ENCODE results near the gene C2orf76.

The C2orf76 gene

DNA sequence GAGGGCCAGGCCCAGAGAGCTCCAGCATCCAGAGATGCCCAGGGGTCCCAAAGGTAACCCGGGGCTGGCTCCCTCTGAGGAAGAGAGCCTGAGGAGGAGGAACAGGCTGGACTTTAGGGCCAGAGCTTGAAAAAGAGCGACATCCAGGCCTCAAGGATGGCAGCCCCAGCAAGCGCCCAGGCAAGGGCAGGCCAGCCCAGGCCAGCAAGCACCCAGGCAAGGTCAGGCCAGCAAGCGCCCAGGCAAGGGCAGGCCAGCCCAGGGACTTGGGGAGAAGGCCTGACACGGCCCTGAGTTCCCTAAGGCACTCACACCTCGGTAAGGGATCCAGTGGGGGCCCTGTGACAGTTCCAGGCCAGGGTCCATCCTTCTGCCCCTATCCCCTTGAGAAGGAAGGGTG lies 30.6 kb upstream of the C2orf76 start:
- H3F3A ChIP-seq (ENCODE audit: insufficient read depth): no peaks in the 10 kb centered on the region
- no peak overlapping the region for H3K9ac ChIP-seq (ENCODE audit: low read length)
- no peak overlapping the region for H3K4me2 ChIP-seq (ENCODE audit: low read depth, low read length, poor library complexity, severe bottlenecking)
- H3K9me2 ChIP-seq (replicated peaks; ENCODE audit: insufficient read depth, low read length): no peaks in the 10 kb centered on the region
- no peaks in the 10 kb centered on the region for H3K36me3 ChIP-seq (ENCODE audit: low read length)
- H3K27me3 ChIP-seq (ENCODE audit: low read length): no peaks in the 10 kb centered on the region
- no peaks in the 10 kb centered on the region for H4K20me1 ChIP-seq (ENCODE audit: low read depth, low read length)
- H3K79me2 ChIP-seq (ENCODE audit: insufficient read depth, low read length): no peaks in the 10 kb centered on the region
- H3K4me3 ChIP-seq (ENCODE audit: insufficient read depth, low read length, poor library complexity, severe bottlenecking): no peak overlapping the region
- H3K27ac ChIP-seq (ENCODE audit: low read depth, low read length): no peak overlapping the region
- H3K9me3 ChIP-seq (ENCODE audit: insufficient read depth, low read length): no peaks in the 10 kb centered on the region
- H2AFZ ChIP-seq (ENCODE audit: low read depth, low read length, severe bottlenecking): no peak overlapping the region
- TF ChIP-seq EZH2phosphoT487 (conservative IDR thresholded peaks at IDR 0.05; ENCODE audit: low read length): no peak
- TF ChIP-seq, protein P1, sequence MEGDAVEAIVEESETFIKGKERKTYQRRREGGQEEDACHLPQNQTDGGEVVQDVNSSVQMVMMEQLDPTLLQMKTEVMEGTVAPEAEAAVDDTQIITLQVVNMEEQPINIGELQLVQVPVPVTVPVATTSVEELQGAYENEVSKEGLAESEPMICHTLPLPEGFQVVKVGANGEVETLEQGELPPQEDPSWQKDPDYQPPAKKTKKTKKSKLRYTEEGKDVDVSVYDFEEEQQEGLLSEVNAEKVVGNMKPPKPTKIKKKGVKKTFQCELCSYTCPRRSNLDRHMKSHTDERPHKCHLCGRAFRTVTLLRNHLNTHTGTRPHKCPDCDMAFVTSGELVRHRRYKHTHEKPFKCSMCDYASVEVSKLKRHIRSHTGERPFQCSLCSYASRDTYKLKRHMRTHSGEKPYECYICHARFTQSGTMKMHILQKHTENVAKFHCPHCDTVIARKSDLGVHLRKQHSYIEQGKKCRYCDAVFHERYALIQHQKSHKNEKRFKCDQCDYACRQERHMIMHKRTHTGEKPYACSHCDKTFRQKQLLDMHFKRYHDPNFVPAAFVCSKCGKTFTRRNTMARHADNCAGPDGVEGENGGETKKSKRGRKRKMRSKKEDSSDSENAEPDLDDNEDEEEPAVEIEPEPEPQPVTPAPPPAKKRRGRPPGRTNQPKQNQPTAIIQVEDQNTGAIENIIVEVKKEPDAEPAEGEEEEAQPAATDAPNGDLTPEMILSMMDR (IDR thresholded peaks at IDR 0.05; ENCODE audit: insufficient read depth, low read length, poor library complexity, severe bottlenecking): no peak

DNA sequence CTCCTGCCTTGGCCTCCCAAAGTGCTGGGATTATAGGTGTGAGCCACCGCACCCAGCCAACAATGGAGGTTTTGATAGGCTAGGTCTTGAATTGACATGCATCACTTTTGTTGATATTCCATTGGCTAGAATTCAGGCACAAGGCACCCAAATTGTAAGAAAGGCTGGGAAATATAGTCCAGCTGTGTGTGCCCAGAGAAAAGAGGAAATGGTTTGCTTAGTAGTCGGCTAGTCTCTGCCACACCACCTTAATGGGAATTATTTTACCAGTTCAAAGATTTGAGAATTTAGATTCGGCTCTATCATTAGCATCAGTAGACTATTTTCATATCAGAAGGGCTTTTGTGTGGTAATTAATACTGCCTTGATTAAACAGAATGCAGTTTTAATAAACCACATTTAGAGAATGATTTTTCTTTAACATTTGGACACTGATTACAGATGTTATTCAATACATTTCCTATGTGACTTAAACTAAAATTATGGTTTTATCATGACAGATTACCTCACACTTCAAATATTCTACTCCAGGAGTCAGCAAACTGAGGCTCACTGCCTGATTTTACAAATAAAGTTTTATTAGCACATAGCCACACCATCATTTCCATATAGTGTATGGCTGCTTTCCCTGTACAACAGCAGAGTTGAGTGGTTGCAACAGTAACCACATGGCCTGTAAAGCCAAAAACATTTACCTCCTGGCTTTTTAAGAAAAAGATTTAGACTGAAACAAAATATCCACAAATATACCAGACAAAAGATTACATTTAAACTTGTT lies 27.5 kb upstream of the C2orf76 start:
- Histone ChIP-seq H3K27me3 (ENCODE audit: low read length) (no peaks in the 10 kb centered on the region), H2AFZ (ENCODE audit: low read depth, low read length, severe bottlenecking) (no peak overlapping the region), H3K27ac (ENCODE audit: low read depth, low read length) (no peak overlapping the region), H3K4me2 (ENCODE audit: low read depth, low read length, poor library complexity, severe bottlenecking) (no peak overlapping the region), H3F3A (ENCODE audit: insufficient read depth) (no peaks in the 10 kb centered on the region), H3K9me3 (ENCODE audit: insufficient read depth, low read length) (no peaks in the 10 kb centered on the region), H3K36me3 (ENCODE audit: low read length) (no peaks in the 10 kb centered on the region), H3K79me2 (ENCODE audit: insufficient read depth, low read length) (no peaks in the 10 kb centered on the region), H3K9me2 (replicated peaks; ENCODE audit: insufficient read depth, low read length) (no peaks in the 10 kb centered on the region), H3K4me3 (ENCODE audit: insufficient read depth, low read length, poor library complexity, severe bottlenecking) (no peak overlapping the region), H3K9ac (ENCODE audit: low read length) (no peak overlapping the region), H4K20me1 (ENCODE audit: low read depth, low read length) (no peaks in the 10 kb centered on the region)
- TF ChIP-seq EZH2phosphoT487 (conservative IDR thresholded peaks at IDR 0.05; ENCODE audit: low read length): no peak
- TF ChIP-seq, protein P1 (IDR thresholded peaks at IDR 0.05; ENCODE audit: insufficient read depth, low read length, poor library complexity, severe bottlenecking): no peak

DNA sequence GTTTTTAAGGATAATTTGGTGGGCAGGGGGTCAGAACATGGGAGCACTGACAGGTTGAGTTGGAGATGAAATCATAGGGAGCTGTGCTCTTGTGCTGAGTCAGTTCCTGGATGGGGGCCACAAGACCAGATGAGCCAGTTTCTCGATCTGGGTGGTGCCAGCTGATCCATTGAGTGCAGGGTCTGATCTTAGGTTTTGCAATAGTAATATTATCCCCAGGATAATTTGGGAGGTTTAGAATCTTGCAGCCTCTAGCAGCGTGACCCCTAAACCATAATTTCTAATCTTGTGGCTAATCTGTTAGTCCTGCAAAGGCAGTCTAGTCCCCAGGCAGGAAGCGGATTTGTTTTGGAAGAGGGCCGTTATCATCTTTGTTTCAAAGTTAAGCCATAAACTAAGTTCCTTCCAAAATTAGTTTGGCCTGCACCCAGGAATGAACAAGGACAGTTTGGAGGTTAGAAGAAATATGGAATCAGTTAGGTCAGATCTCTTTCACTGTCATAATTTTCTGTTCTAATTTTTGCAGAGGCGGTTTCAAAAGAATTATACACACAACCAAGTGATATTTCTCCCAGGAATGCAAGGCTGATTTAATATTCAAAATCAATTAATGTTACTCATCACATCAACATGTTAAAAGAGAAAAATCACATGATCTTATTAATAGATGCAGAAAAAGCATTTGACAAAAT lies 23.1 kb upstream of the C2orf76 start:
- Histone ChIP-seq H3K36me3 (ENCODE audit: low read length) (no peaks in the 10 kb centered on the region), H3K27me3 (ENCODE audit: low read length) (no peaks in the 10 kb centered on the region), H3K4me3 (ENCODE audit: insufficient read depth, low read length, poor library complexity, severe bottlenecking) (no peak overlapping the region), H3K9me2 (replicated peaks; ENCODE audit: insufficient read depth, low read length) (no peaks in the 10 kb centered on the region), H3K79me2 (ENCODE audit: insufficient read depth, low read length) (no peaks in the 10 kb centered on the region), H2AFZ (ENCODE audit: low read depth, low read length, severe bottlenecking) (no peak overlapping the region), H3K9me3 (ENCODE audit: insufficient read depth, low read length) (no peaks in the 10 kb centered on the region), H3K27ac (ENCODE audit: low read depth, low read length) (no peak overlapping the region), H3F3A (ENCODE audit: insufficient read depth) (no peaks in the 10 kb centered on the region), H3K4me2 (ENCODE audit: low read depth, low read length, poor library complexity, severe bottlenecking) (no peak overlapping the region), H3K9ac (ENCODE audit: low read length) (no peak overlapping the region), H4K20me1 (ENCODE audit: low read depth, low read length) (no peaks in the 10 kb centered on the region)
- no peak for TF ChIP-seq EZH2phosphoT487 (conservative IDR thresholded peaks at IDR 0.05; ENCODE audit: low read length)
- TF ChIP-seq, protein P1 (IDR thresholded peaks at IDR 0.05; ENCODE audit: insufficient read depth, low read length, poor library complexity, severe bottlenecking): no peak

Measured in SU-DHL-6 (cell line).